ENCODE results near the gene RBP7. TPM values are rescaled to one million over a fixed set of nuclear protein-coding genes. Genes with fewer than 3 reads are reported as not detected.

Gene RBP7
- total and polyA plus RNA-seq, 5 donors from 2014 or later: not detected

GRCh38 chr1:10051656-10052055 lies 54.6 kb downstream of the RBP7 start:
- peaks cover 36% of the 10 kb centered on the region for H3K36me3 Mint-ChIP-seq
- no peak overlapping the region for H3K27ac Mint-ChIP-seq

GRCh38 chr1:10052347-10052746 lies 55.3 kb downstream of the RBP7 start:
- no peak overlapping the region for H3K4me3 ChIP-seq (ENCODE audit: low read depth, low read length)
- Mint-ChIP-seq H3K27me3 (no peaks in the 10 kb centered on the region), H3K4me1 (peaks cover 12 to 32% (median 23%) of the 10 kb centered on the region in 4 donors), H3K9me3 (no peaks in the 10 kb centered on the region), H3K4me3 (no peak overlapping the region), H3K36me3 (peaks cover 31% of the 10 kb centered on the region), H3K27ac (no peak overlapping the region)
- DNase-seq (no peak), ATAC-seq (ENCODE audit: low read depth in 2 of 2) (no peak)
- H3K4me1 ChIP-seq (ENCODE audit: control insufficient read depth, insufficient read depth, low read length, poor library complexity, severe bottlenecking): no peaks in the 10 kb centered on the region
- H3K27ac ChIP-seq (ENCODE audit: insufficient read depth, low read length, poor library complexity, severe bottlenecking): no peak overlapping the region
- no peaks in the 10 kb centered on the region for H3K9me3 ChIP-seq (ENCODE audit: control insufficient read depth in 2 of 2, low read length in 2 of 2)
- no peaks in the 10 kb centered on the region for H3K27me3 ChIP-seq (ENCODE audit: control insufficient read depth, insufficient read depth, low read length)
- H3K36me3 ChIP-seq (ENCODE audit: control insufficient read depth, insufficient read depth, low read length): peaks cover 19% of the 10 kb centered on the region

More at GRCh38 chr1:10051656-10052055, 54.6 kb downstream of the RBP7 start:
- no peaks in the 10 kb centered on the region for H3K9me3 Mint-ChIP-seq
- H3K27me3 Mint-ChIP-seq: no peaks in the 10 kb centered on the region
- no peak overlapping the region for H3K27ac ChIP-seq (ENCODE audit: insufficient read depth, low read length, poor library complexity, severe bottlenecking)
- no peaks in the 10 kb centered on the region for H3K9me3 ChIP-seq (ENCODE audit: control insufficient read depth in 2 of 2, low read length in 2 of 2)
- no peak overlapping the region for H3K4me3 ChIP-seq (ENCODE audit: low read depth, low read length)
- no peak for ATAC-seq (ENCODE audit: low read depth in 2 of 2)
- H3K4me1 ChIP-seq (ENCODE audit: control insufficient read depth, insufficient read depth, low read length, poor library complexity, severe bottlenecking): no peaks in the 10 kb centered on the region
- DNase-seq: no peak
- H3K4me1 Mint-ChIP-seq: peaks cover 12 to 38% (median 29%) of the 10 kb centered on the region in 4 donors
- H3K4me3 Mint-ChIP-seq: no peak overlapping the region
- peaks cover 19% of the 10 kb centered on the region for H3K36me3 ChIP-seq (ENCODE audit: control insufficient read depth, insufficient read depth, low read length)
- H3K27me3 ChIP-seq (ENCODE audit: control insufficient read depth, insufficient read depth, low read length): no peaks in the 10 kb centered on the region

- H3K27ac ChIP-seq (ENCODE audit: insufficient read depth, low read length, poor library complexity, severe bottlenecking): no peak overlapping the region
- Mint-ChIP-seq H3K27ac (no peak overlapping the region), H3K36me3 (peaks cover 28% of the 10 kb centered on the region)
Observed at GRCh38 chr1:10054465-10054864, 57.4 kb downstream of the RBP7 start.

GRCh38 chr1:10056599-10056987 lies 59.6 kb downstream of the RBP7 start:
- peaks cover 10 to 17% (median 14%) of the 10 kb centered on the region in 4 donors for H3K4me1 Mint-ChIP-seq
- H3K4me3 Mint-ChIP-seq: no peak overlapping the region
- H3K9me3 Mint-ChIP-seq: no peaks in the 10 kb centered on the region
- H3K36me3 ChIP-seq (ENCODE audit: control insufficient read depth, insufficient read depth, low read length): peaks cover 14% of the 10 kb centered on the region
- H3K27ac Mint-ChIP-seq: no peak overlapping the region
- no peaks in the 10 kb centered on the region for H3K4me1 ChIP-seq (ENCODE audit: control insufficient read depth, insufficient read depth, low read length, poor library complexity, severe bottlenecking)
- H3K27me3 Mint-ChIP-seq: no peaks in the 10 kb centered on the region
- DNase-seq: no peak
- H3K9me3 ChIP-seq (ENCODE audit: control insufficient read depth in 2 of 2, low read length in 2 of 2): no peaks in the 10 kb centered on the region
- no peak overlapping the region for H3K27ac ChIP-seq (ENCODE audit: insufficient read depth, low read length, poor library complexity, severe bottlenecking)
- H3K4me3 ChIP-seq (ENCODE audit: low read depth, low read length): no peak overlapping the region
- H3K27me3 ChIP-seq (ENCODE audit: control insufficient read depth, insufficient read depth, low read length): no peaks in the 10 kb centered on the region
- no peak for ATAC-seq (ENCODE audit: low read depth in 2 of 2)
- peaks cover 14% of the 10 kb centered on the region for H3K36me3 Mint-ChIP-seq

More at GRCh38 chr1:10054465-10054864, 57.4 kb downstream of the RBP7 start:
- Histone ChIP-seq H3K36me3 (ENCODE audit: control insufficient read depth, insufficient read depth, low read length) (peaks cover 25% of the 10 kb centered on the region), H3K27me3 (ENCODE audit: control insufficient read depth, insufficient read depth, low read length) (no peaks in the 10 kb centered on the region), H3K4me1 (ENCODE audit: control insufficient read depth, insufficient read depth, low read length, poor library complexity, severe bottlenecking) (no peaks in the 10 kb centered on the region), H3K9me3 (ENCODE audit: control insufficient read depth in 2 of 2, low read length in 2 of 2) (no peaks in the 10 kb centered on the region), H3K4me3 (ENCODE audit: low read depth, low read length) (no peak overlapping the region)
- no peak overlapping the region for H3K4me3 Mint-ChIP-seq
- ATAC-seq (ENCODE audit: low read depth in 2 of 2): no peak
- no peak for DNase-seq
- H3K9me3 Mint-ChIP-seq: no peaks in the 10 kb centered on the region
- peaks cover 17 to 23% (median 19%) of the 10 kb centered on the region in 4 donors for H3K4me1 Mint-ChIP-seq
- no peaks in the 10 kb centered on the region for H3K27me3 Mint-ChIP-seq

GRCh38 chr1:10057343-10057742 lies 60.3 kb downstream of the RBP7 start:
- no peaks in the 10 kb centered on the region for H3K4me1 ChIP-seq (ENCODE audit: control insufficient read depth, insufficient read depth, low read length, poor library complexity, severe bottlenecking)
- Mint-ChIP-seq H3K27me3 (no peaks in the 10 kb centered on the region), H3K4me1 (peaks cover 10 to 17% (median 12%) of the 10 kb centered on the region in 4 donors), H3K9me3 (no peaks in the 10 kb centered on the region), H3K36me3 (peaks cover 9% of the 10 kb centered on the region), H3K4me3 (no peak overlapping the region), H3K27ac (peak overlapping the region in 1 of 3 donors; percentile 50)
- no peak for ATAC-seq (ENCODE audit: low read depth in 2 of 2)
- no peak overlapping the region for H3K27ac ChIP-seq (ENCODE audit: insufficient read depth, low read length, poor library complexity, severe bottlenecking)
- no peaks in the 10 kb centered on the region for H3K27me3 ChIP-seq (ENCODE audit: control insufficient read depth, insufficient read depth, low read length)
- no peak overlapping the region for H3K4me3 ChIP-seq (ENCODE audit: low read depth, low read length)
- H3K9me3 ChIP-seq (ENCODE audit: control insufficient read depth in 2 of 2, low read length in 2 of 2): no peaks in the 10 kb centered on the region
- H3K36me3 ChIP-seq (ENCODE audit: control insufficient read depth, insufficient read depth, low read length): peaks cover 14% of the 10 kb centered on the region
- no peak for DNase-seq

- Histone ChIP-seq H3K4me1 (ENCODE audit: control insufficient read depth, insufficient read depth, low read length, poor library complexity, severe bottlenecking) (no peaks in the 10 kb centered on the region), H3K9me3 (ENCODE audit: control insufficient read depth in 2 of 2, low read length in 2 of 2) (no peaks in the 10 kb centered on the region), H3K27ac (ENCODE audit: insufficient read depth, low read length, poor library complexity, severe bottlenecking) (no peak overlapping the region), H3K27me3 (ENCODE audit: control insufficient read depth, insufficient read depth, low read length) (no peaks in the 10 kb centered on the region), H3K4me3 (ENCODE audit: low read depth, low read length) (no peak overlapping the region), H3K36me3 (ENCODE audit: control insufficient read depth, insufficient read depth, low read length) (peaks cover 14% of the 10 kb centered on the region)
- peak overlapping the region in 1 of 3 donors; percentile 50 for H3K27ac Mint-ChIP-seq
- no peak overlapping the region for H3K4me3 Mint-ChIP-seq
- ATAC-seq (ENCODE audit: low read depth in 2 of 2) (no peak), DNase-seq (no peak)
- no peaks in the 10 kb centered on the region for H3K27me3 Mint-ChIP-seq
- peaks cover 7 to 17% (median 11%) of the 10 kb centered on the region in 4 donors for H3K4me1 Mint-ChIP-seq
- H3K9me3 Mint-ChIP-seq: no peaks in the 10 kb centered on the region
- peaks cover 7% of the 10 kb centered on the region for H3K36me3 Mint-ChIP-seq
Observed at GRCh38 chr1:10057796-10058195, 60.8 kb downstream of the RBP7 start.

- Histone ChIP-seq H3K4me1 (ENCODE audit: control insufficient read depth, insufficient read depth, low read length, poor library complexity, severe bottlenecking) (no peaks in the 10 kb centered on the region), H3K27ac (ENCODE audit: insufficient read depth, low read length, poor library complexity, severe bottlenecking) (no peak overlapping the region), H3K27me3 (ENCODE audit: control insufficient read depth, insufficient read depth, low read length) (no peaks in the 10 kb centered on the region), H3K9me3 (ENCODE audit: control insufficient read depth in 2 of 2, low read length in 2 of 2) (no peaks in the 10 kb centered on the region), H3K4me3 (ENCODE audit: low read depth, low read length) (no peak overlapping the region), H3K36me3 (ENCODE audit: control insufficient read depth, insufficient read depth, low read length) (peaks cover 14% of the 10 kb centered on the region)
- Mint-ChIP-seq H3K4me3 (no peak overlapping the region), H3K27me3 (no peaks in the 10 kb centered on the region), H3K9me3 (no peaks in the 10 kb centered on the region), H3K27ac (no peak overlapping the region), H3K4me1 (peaks cover 15 to 22% (median 19%) of the 10 kb centered on the region in 4 donors), H3K36me3 (peaks cover 17% of the 10 kb centered on the region)
- ATAC-seq (ENCODE audit: low read depth in 2 of 2) (no peak), DNase-seq (no peak)
Observed at GRCh38 chr1:10059342-10059718, 62.3 kb downstream of the RBP7 start.

GRCh38 chr1:10060311-10061100 lies 63.5 kb downstream of the RBP7 start:
- Histone ChIP-seq H3K4me1 (ENCODE audit: control insufficient read depth, insufficient read depth, low read length, poor library complexity, severe bottlenecking) (no peaks in the 10 kb centered on the region), H3K36me3 (ENCODE audit: control insufficient read depth, insufficient read depth, low read length) (peaks cover 14% of the 10 kb centered on the region), H3K27me3 (ENCODE audit: control insufficient read depth, insufficient read depth, low read length) (no peaks in the 10 kb centered on the region), H3K9me3 (ENCODE audit: control insufficient read depth in 2 of 2, low read length in 2 of 2) (no peaks in the 10 kb centered on the region), H3K4me3 (ENCODE audit: low read depth, low read length) (no peak overlapping the region), H3K27ac (ENCODE audit: insufficient read depth, low read length, poor library complexity, severe bottlenecking) (no peak overlapping the region)
- Mint-ChIP-seq H3K27ac (no peak overlapping the region), H3K4me1 (peaks cover 18 to 24% (median 22%) of the 10 kb centered on the region in 4 donors), H3K4me3 (no peak overlapping the region), H3K9me3 (no peaks in the 10 kb centered on the region), H3K36me3 (peaks cover 17% of the 10 kb centered on the region), H3K27me3 (no peaks in the 10 kb centered on the region)
- ATAC-seq (ENCODE audit: low read depth in 2 of 2) (no peak), DNase-seq (no peak)

All from CD4-positive, CD25-positive, alpha-beta regulatory T cell (primary cell).